Right cardiac atrium (tissue), 5 donors: ENCODE data around the gene TMEM101. TPM values are rescaled to one million over a fixed set of nuclear protein-coding genes. Genes with fewer than 3 reads are reported as not detected.
"Not testable (repeated sequence)": the region's sequence is repeated elsewhere in the genome, so short reads cannot be mapped to it uniquely, and the experiment has no call there.

Experiments
- ATAC-seq, 2 donors: fragments of 200-7000 bp; cut with Tn5 transposase; one replicate each; pipeline versions ENCODE4 v1.8.0 to v1.9.1; 2020; ENCODE audit warnings: moderate library complexity in 2 of 2, mild to moderate bottlenecking in 1 of 2
- DNase-seq, 3 donors: peaks; one replicate each; pipeline ENCODE4 v3.0.0-alpha.2; 2020
- H3K27ac ChIP-seq: one replicate; pipeline ENCODE4 v1.5.1; 2013; ENCODE audit warnings: mild to moderate bottlenecking, low read length, control low read depth, moderate library complexity
- H3K27me3 ChIP-seq: one replicate; pipeline ENCODE4 v1.6.1; 2013; ENCODE audit not compliant: control insufficient read depth, insufficient read depth
- H3K4me1 ChIP-seq: one replicate; pipeline ENCODE4 v1.6.1; 2013; ENCODE audit warnings: low read length; ENCODE audit not compliant: control insufficient read depth, insufficient read depth
- H3K4me3 ChIP-seq: one replicate; pipeline ENCODE4 v1.5.1; 2013; ENCODE audit warnings: low read length, control low read depth
- H3K9me3 ChIP-seq: one replicate; pipeline ENCODE4 v1.6.1; 2013; ENCODE audit warnings: low read length; ENCODE audit not compliant: control insufficient read depth
- WGBS: extraction: QIAGEN DNeasy Blood & Tissue Kit; methylation state at CpG from one replicate; pipeline ENCODE4 v1.1.7; 2013; 5-methylcytosine and 5-hydroxymethylcytosine counted together
- intact Hi-C, 4 donors: fragments of 100-400 bp; cut with DNase I; formaldehyde crosslinking; loops; one replicate each; pipeline versions ENCODE4 v1.11.0 to v1.14.0; 2022 to 2023
- polyA plus RNA-seq: library from polyadenylated mRNA; stranded (reverse); fragments of 200-250 nt; gene quantifications from one replicate; pipeline ENCODE4 v1.2.3, GENCODE V29; 2013
- total RNA-seq, 4 donors: library from RNA; stranded (reverse); fragmentation: NEBNext Ultra II Directional; extraction: Animal tissue kit (Norgen Biotek cat#: 25700); gene quantifications; one replicate each; pipeline ENCODE4 v1.2.1, GENCODE V29; 2021
- donor health status: healthy with polysubstance abuse.
- donor health status: DM: no; HTN: yes; CAD: no.
- donor health status: DM: no; HTN: no; CAD: no.
- donor health status: DM: no; HTN: yes; CAD: no; lungs with severe emphysema.
- donor health status: DM: yes; HTN: yes; CAD: no.

TMEM101 gene
- total and polyA plus RNA-seq, 5 donors = 13.7 to 21.1 (median 19.8) TPM

GRCh38 chr17:43971436-43971835 lies 43.3 kb downstream of the TMEM101 start:
- DNase-seq, intact Hi-C loops, H3K27ac ChIP-seq, H3K4me3 ChIP-seq, H3K9me3 ChIP-seq, ATAC-seq, H3K4me1 ChIP-seq, H3K27me3 ChIP-seq: not testable (repeated sequence)
- WGBS = 49% methylated on average over 2 of the region's 2 CpGs

DNA sequence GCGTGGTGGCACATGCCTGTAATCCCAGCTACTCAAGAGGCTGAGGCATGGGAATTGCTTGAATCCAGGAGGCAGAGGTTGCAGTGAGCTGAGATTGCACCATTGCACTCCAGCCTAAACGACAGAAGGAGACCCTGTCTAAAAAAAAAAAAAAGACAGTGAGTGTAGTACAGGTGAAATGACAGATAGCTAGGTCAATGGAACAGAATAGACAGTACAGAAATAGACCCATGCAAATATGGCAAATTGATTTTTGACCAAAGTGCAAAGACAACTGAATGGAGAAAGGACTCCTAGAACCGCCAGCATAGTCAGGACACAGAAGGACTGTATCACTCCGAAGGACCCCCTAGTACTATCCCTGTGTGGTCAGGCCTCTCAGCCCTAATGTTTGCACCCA lies 44.4 kb downstream of the TMEM101 start:
- Histone ChIP-seq H3K27ac (no peak overlapping the region), H3K4me3 (no peak overlapping the region), H3K9me3 (no peaks in the 10 kb centered on the region), H3K4me1 (no peaks in the 10 kb centered on the region), H3K27me3 (no peaks in the 10 kb centered on the region)
- no peak for DNase-seq
- intact Hi-C loops = no loop called here
- ATAC-seq = no peak
- WGBS = 77% methylated on average over 4 of the region's 4 CpGs

GRCh38 chr17:43967251-43967875 lies 47.4 kb downstream of the TMEM101 start:
- ATAC-seq (no peak), DNase-seq (no peak)
- Histone ChIP-seq H3K4me1 (no peaks in the 10 kb centered on the region), H3K9me3 (no peaks in the 10 kb centered on the region), H3K27ac (no peak overlapping the region), H3K4me3 (no peak overlapping the region), H3K27me3 (no peaks in the 10 kb centered on the region)
- WGBS = 62% methylated on average over 9 of the region's 9 CpGs
- intact Hi-C loops = no loop called here

DNA sequence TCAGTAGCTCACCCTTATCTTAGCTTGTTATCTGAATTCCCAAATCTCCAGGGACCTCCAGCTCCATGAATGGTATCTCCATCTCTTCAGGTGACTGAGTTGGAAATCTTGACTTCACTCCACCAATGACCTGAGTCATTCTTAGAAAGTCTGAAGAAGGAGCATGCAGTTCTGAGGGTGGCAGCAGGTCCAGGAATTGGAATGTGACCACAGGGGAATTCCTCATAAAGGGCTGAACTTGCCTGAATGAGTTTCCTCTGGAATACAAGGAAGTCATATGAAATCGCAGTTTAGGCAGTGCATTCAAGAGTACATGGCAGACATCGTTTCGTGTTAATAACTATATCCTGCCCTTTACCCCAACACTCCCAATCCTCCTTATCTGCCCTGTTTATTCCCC lies 48.5 kb downstream of the TMEM101 start:
- intact Hi-C loops = no loop called here
- Histone ChIP-seq H3K27me3 (no peaks in the 10 kb centered on the region), H3K27ac (no peak overlapping the region), H3K9me3 (no peaks in the 10 kb centered on the region), H3K4me1 (no peaks in the 10 kb centered on the region), H3K4me3 (no peak overlapping the region)
- DNase-seq (no peak), ATAC-seq (no peak)
- 59% methylated on average over 3 of the region's 3 CpGs for WGBS

DNA sequence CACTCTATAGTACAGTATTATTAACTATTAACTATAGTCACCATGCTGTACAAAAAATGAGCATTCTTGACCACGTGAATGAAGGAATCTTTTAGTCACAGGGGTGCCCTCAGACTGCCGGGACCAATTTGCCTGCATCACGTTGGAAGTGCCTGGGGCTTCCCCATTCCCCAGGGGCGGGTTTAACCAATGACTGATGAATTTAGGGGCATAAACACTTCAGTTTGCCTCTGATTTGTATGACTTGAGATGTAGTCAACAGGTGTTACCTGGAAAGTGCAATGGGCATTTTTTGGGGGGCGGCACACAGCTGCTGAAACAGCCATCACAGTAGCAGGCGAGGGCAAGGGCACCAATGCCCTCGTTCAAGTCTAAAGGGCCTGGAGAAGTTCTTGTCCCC lies 52.3 kb downstream of the TMEM101 start:
- Histone ChIP-seq H3K4me1 (no peaks in the 10 kb centered on the region), H3K27ac (no peak overlapping the region), H3K9me3 (no peaks in the 10 kb centered on the region), H3K27me3 (no peaks in the 10 kb centered on the region), H3K4me3 (no peak overlapping the region)
- ATAC-seq (no peak), DNase-seq (no peak)
- intact Hi-C loops = no loop called here
- WGBS = 57% methylated on average over 7 of the region's 7 CpGs

DNA sequence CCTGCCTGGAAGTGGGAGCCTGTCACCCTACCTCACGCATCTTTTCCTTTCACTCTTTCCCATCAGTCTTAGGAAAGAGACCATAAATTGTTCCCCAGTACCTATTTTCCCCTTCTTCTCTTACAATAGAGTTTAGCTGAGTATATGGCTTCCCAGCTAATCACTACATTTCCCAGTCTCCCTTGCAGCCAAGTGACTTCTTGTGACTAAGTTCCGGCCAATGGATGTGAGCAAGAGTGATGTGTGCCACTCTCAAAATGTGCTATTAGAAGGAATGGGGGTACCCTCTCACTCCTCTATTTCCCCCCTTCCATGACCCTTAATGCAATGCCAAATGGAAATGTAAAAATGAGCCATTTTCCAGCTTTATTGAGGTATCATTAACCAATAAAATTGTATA lies 52.8 kb downstream of the TMEM101 start:
- WGBS = 80% methylated on average over 2 of the region's 2 CpGs
- H3K27me3 ChIP-seq = no peaks in the 10 kb centered on the region
- no peak for DNase-seq
- no peaks in the 10 kb centered on the region for H3K9me3 ChIP-seq
- intact Hi-C loops = no loop called here
- ATAC-seq = no peak
- H3K4me3 ChIP-seq = no peak overlapping the region
- H3K4me1 ChIP-seq = no peaks in the 10 kb centered on the region
- no peak overlapping the region for H3K27ac ChIP-seq

GRCh38 chr17:43961292-43961691 lies 53.5 kb downstream of the TMEM101 start:
- 95% methylated on average over 6 of the region's 6 CpGs for whole genome bisulfite sequencing
- H3K27me3 ChIP-seq, H3K9me3 ChIP-seq, intact Hi-C loops, DNase-seq, H3K4me1 ChIP-seq, ATAC-seq, H3K27ac ChIP-seq, H3K4me3 ChIP-seq: not testable (repeated sequence)

Other genes with a start within 250 kb of the TMEM101 start
- gene DUSP3, start 236.0 kb downstream of the TMEM101 start, total RNA-seq = 100 to 1,000 TPM; 144 to 180 (median 154) TPM
- 137 TPM for gene DUSP3, start 236.0 kb downstream of the TMEM101 start, polyA plus RNA-seq
- under 1 TPM in 1 of 4 donors, not detected in 3; 0.28 TPM for gene CFAP97D1, start 234.5 kb downstream of the TMEM101 start, total RNA-seq
- gene CFAP97D1, start 234.5 kb downstream of the TMEM101 start, polyA plus RNA-seq = 0.02 TPM
- 10 to 100 TPM; 42.1 to 77.4 (median 61.5) TPM for gene MPP3, start 181.8 kb downstream of the TMEM101 start, total RNA-seq
- 46.1 TPM for gene MPP3, start 181.8 kb downstream of the TMEM101 start, polyA plus RNA-seq
- gene CD300LG, start 167.8 kb downstream of the TMEM101 start, total RNA-seq = 10 to 100 TPM in 3 of 4 donors, 1 to 10 TPM in 1; 3.8 to 29.2 (median 10.9) TPM
- gene CD300LG, start 167.8 kb downstream of the TMEM101 start, polyA plus RNA-seq = 20.8 TPM
- gene MPP2, start 107.4 kb downstream of the TMEM101 start, total RNA-seq = 10 to 100 TPM in 3 of 4 donors, 1 to 10 TPM in 1; 8.7 to 20.7 (median 15.9) TPM
- gene MPP2, start 107.4 kb downstream of the TMEM101 start, polyA plus RNA-seq = 8.8 TPM
- gene PPY, start 72.5 kb downstream of the TMEM101 start, total RNA-seq = not detected
- not detected for gene PPY, start 72.5 kb downstream of the TMEM101 start, polyA plus RNA-seq
- not detected for gene PYY, start 61.0 kb downstream of the TMEM101 start, total RNA-seq
- gene PYY, start 61.0 kb downstream of the TMEM101 start, polyA plus RNA-seq = not detected
- gene NAGS, start 10.3 kb downstream of the TMEM101 start, total RNA-seq = 1 to 10 TPM; 1.2 to 4.0 (median 2.3) TPM
- gene NAGS, start 10.3 kb downstream of the TMEM101 start, polyA plus RNA-seq = 1.8 TPM
- 10 to 100 TPM; 44.5 to 54.9 (median 49.3) TPM for gene LSM12, start 51.7 kb upstream of the TMEM101 start, total RNA-seq
- 35.0 TPM for gene LSM12, start 51.7 kb upstream of the TMEM101 start, polyA plus RNA-seq
- 10 to 100 TPM; 31.9 to 46.9 (median 38.5) TPM for gene G6PC3, start 55.8 kb upstream of the TMEM101 start, total RNA-seq
- 71.4 TPM for gene G6PC3, start 55.8 kb upstream of the TMEM101 start, polyA plus RNA-seq
- gene HDAC5, start 108.7 kb upstream of the TMEM101 start, total RNA-seq = 10 to 100 TPM; 47.9 to 89.2 (median 74.4) TPM
- 72.4 TPM for gene HDAC5, start 108.7 kb upstream of the TMEM101 start, polyA plus RNA-seq
- gene HROB, start 127.0 kb upstream of the TMEM101 start, total RNA-seq = 1 to 10 TPM in 1 of 4 donors, under 1 TPM in 3; 0.47 to 1.4 (median 0.76) TPM
- 0.38 TPM for gene HROB, start 127.0 kb upstream of the TMEM101 start, polyA plus RNA-seq
- 10 to 100 TPM in 2 of 4 donors, 1 to 10 TPM in 2; 5.3 to 11.3 (median 9.7) TPM for gene ASB16, start 155.7 kb upstream of the TMEM101 start, total RNA-seq
- 5.4 TPM for gene ASB16, start 155.7 kb upstream of the TMEM101 start, polyA plus RNA-seq
- gene TMUB2, start 172.0 kb upstream of the TMEM101 start, total RNA-seq = 10 to 100 TPM; 23.5 to 27.6 (median 26.6) TPM
- 26.3 TPM for gene TMUB2, start 172.0 kb upstream of the TMEM101 start, polyA plus RNA-seq
- gene ATXN7L3, start 184.9 kb upstream of the TMEM101 start, total RNA-seq = 10 to 100 TPM; 37.5 to 52.7 (median 41.2) TPM
- gene ATXN7L3, start 184.9 kb upstream of the TMEM101 start, polyA plus RNA-seq = 31.0 TPM
- gene UBTF, start 204.7 kb upstream of the TMEM101 start, total RNA-seq = 10 to 100 TPM; 36.7 to 63.4 (median 58.6) TPM
- gene UBTF, start 204.7 kb upstream of the TMEM101 start, polyA plus RNA-seq = 43.5 TPM